A549 (cell line): ENCODE results near the gene CCDC78.

Source experiments
- CEBPB ChIP-seq, 2 experiments: fragments of >200 bp in 1 of 2; sonication (Bioruptor Twin) in 1 of 2; formaldehyde crosslinking in 1 of 2; IDR thresholded peaks; 2 replicates each; pipeline ENCODE4 v1.6.1; 2012 to 2016
- CTCF ChIP-seq: fragments of >200 bp; sonication (Bioruptor Twin); formaldehyde crosslinking; IDR thresholded peaks from 3 replicates; pipeline ENCODE4 v1.5.1; 2016
- EP300 ChIP-seq, 2 experiments: fragments of >200 bp; sonication (Bioruptor Twin); formaldehyde crosslinking; IDR thresholded peaks; 2 replicates in 1 of 2; 3 replicates in 1 of 2; pipeline ENCODE4 v1.6.1; 2016 to 2017
- HDAC2 ChIP-seq: fragments of 200-600 bp; sonication (generic); IDR thresholded peaks from 2 replicates; pipeline ENCODE4 v1.6.1; 2016
- HOXA7 ChIP-seq: fragments of 250-450 bp; sonication (Bioruptor Pico); IDR thresholded peaks from 2 replicates; pipeline ENCODE4 v1.5.0; 2020; ENCODE audit warnings: mild to moderate bottlenecking, moderate library complexity
- PHF8 ChIP-seq: fragments of 200-600 bp; sonication (generic); IDR thresholded peaks from 2 replicates; pipeline ENCODE4 v1.6.1; 2016; ENCODE audit warnings: low read depth, mild to moderate bottlenecking, antibody characterized with exemption, moderate library complexity, borderline replicate concordance
- POLR2A ChIP-seq: IDR thresholded peaks from 2 replicates; pipeline ENCODE4 v1.6.1; 2012; ENCODE audit warnings: mild to moderate bottlenecking, low read length
- POLR2AphosphoS2 ChIP-seq: conservative IDR thresholded peaks from 2 replicates; pipeline ENCODE4 v1.6.1; 2012; ENCODE audit warnings: low read length, improper control_type of control experiment, inconsistent platforms
- RAD21 ChIP-seq, 2 experiments: fragments of >200 bp in 1 of 2; sonication (Bioruptor Twin) in 1 of 2; formaldehyde crosslinking in 1 of 2; IDR thresholded peaks in 1 of 2; conservative IDR thresholded peaks in 1 of 2; 2 replicates in 1 of 2; 3 replicates in 1 of 2; pipeline ENCODE4 v1.6.1; 2012 to 2018; ENCODE audit warnings: inconsistent platforms in 1 of 2
- SMC3 ChIP-seq: fragments of >200 bp; sonication (Bioruptor Twin); formaldehyde crosslinking; IDR thresholded peaks from 3 replicates; pipeline ENCODE4 v1.6.1; 2018; ENCODE audit warnings: inconsistent platforms
- ZFP36 ChIP-seq: fragments of 450-650 bp; IDR thresholded peaks from 2 replicates; pipeline ENCODE4 v1.6.1; 2014; ENCODE audit warnings: borderline replicate concordance; ENCODE audit not compliant: partially characterized antibody

GRCh38 chr16:759110-759910, 33.1 kb upstream of the CCDC78 start:
- TF ChIP-seq POLR2A, result no peak
- TF ChIP-seq RAD21 (conservative IDR thresholded peaks at IDR 0.05 in 1 of 2, IDR thresholded peaks at IDR 0.05 in 1 of 2), result no peak
- no peak for TF ChIP-seq CTCF
- TF ChIP-seq POLR2AphosphoS2, result no peak
- no peak for TF ChIP-seq HOXA7 (CRISPR knock-in tag)
- no peak for TF ChIP-seq ZFP36
- no peak for TF ChIP-seq SMC3
- TF ChIP-seq CEBPB (IDR thresholded peaks at IDR 0.05), result no peak
- no peak for TF ChIP-seq PHF8
- no peak for TF ChIP-seq EP300 (IDR thresholded peaks at IDR 0.05)
- no peak for TF ChIP-seq HDAC2
